LoVo (cell line): Measurements from ENCODE around the gene ABCF2.

Experiments used
- DNase-seq: peaks from one replicate; pipeline ENCODE4 v3.0.0-alpha.2; 2016; ENCODE audit warnings: low spot score

The ABCF2 gene

GRCh38 chr7:151225948-151226510 is 976 bp downstream of the ABCF2 start:
- no peak for DNase-seq

- DNase-seq: no peak
Measured at GRCh38 chr7:151223728-151224127, 3.3 kb downstream of the ABCF2 start.

DNA sequence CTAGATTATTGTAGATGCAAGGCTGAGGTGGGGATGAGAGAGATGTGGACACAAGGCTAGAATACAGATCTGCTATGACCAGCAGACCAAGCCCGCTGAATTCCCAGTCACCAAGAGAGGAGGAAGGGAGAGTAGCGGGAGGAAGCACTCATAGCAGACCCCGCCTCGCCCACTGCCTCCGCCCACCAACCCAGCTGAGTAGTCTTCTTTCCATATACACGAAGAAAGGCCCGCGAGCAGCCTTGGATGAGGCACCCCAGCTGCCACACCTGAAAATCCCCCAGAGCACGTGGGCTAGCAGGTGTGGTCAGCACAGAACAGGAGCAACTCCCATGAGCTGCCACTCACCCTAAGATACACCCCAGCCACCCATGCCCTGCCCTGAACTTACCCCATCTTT is 8.8 kb downstream of the ABCF2 start:
- no peak for DNase-seq

DNA sequence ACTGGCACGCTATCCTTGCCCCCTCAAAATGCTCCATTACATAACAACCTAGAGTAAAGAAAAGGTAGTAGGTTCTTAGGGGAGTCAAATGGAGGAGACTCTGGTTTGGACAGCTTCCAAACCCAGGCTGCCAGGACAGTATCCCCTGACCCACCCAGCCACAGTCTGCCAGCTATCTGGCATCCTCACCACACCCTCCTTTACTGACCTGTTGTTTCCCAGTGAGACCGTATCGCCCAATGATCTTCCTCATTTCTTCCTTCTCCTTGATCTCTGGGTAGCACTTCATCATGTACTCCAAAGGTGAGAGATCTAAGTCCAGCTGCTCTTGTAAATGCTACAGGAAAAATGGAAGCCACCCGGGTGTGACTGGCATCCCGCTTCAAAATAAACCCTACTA is 11.6 kb downstream of the ABCF2 start:
- no peak for DNase-seq

DNA sequence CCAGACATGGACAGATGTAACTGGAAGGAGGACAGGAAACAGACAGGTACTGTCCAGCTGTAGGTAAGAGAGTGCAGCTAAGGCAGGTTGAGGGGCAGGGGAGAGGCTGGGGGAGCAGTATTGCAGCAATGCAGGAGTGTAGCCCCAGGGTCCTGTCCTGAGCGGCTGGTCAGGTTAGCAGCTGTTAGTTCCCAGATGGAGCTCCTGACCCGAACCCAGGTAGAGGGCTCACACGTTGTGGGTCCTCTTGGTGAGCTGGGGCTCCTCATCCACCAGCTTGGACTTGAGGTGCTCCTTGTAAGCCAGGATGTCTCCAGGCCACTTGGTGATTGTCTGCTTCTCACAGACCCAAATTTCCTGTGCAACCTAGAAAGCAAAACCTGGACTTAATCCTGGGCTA is 13.2 kb downstream of the ABCF2 start:
- DNase-seq: no peak

DNA sequence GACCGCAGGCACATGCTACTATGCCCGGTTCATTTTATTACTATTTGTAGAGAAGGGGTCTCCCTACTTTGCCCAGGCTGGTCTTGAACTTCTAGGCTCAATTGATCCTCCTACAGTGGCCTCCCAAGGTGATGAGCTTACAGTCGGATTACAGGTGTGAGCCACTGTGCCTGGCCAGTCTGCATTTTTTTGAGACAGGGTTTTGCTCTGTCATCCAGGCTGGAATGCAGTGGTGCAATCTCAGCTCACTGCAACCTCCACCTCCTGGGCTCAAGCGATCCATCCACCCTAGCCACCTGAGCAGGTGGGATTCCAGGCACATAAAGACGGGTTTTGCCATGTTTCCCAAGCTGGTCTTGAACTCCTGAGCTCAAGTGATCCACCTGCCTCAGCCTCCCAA is 14.4 kb downstream of the ABCF2 start:
- no peak for DNase-seq

GRCh38 chr7:151211155-151211772 is 15.7 kb downstream of the ABCF2 start:
- no peak for DNase-seq

- no peak for DNase-seq
Measured at GRCh38 chr7:151210087-151210854, 16.7 kb downstream of the ABCF2 start, which contains the start of gene H2BK1. TSS of gene H2BK1 (minus strand) at chr7:151210488. CDS start at chr7:151210318, 170 bp downstream.

DNA sequence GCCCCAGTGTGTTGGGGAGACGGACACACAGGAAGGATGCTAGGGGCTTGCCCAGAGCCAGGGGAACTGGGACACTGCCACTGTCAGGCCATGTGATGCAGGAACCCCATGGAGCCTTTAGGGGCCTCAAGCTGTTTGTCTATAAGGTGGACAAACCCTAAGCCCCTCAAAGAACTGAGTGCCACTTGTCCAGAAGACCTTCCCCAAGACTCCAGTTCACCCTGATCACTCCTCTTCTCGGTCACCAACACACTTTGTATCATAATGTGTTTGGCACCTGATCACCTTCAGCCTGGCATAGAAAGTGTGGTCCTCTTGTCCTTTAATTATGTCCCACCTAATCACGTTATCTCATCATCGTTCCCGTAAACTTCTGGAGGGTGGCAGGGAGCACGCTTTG is 17.4 kb downstream of the ABCF2 start:
- no peak for DNase-seq

DNA sequence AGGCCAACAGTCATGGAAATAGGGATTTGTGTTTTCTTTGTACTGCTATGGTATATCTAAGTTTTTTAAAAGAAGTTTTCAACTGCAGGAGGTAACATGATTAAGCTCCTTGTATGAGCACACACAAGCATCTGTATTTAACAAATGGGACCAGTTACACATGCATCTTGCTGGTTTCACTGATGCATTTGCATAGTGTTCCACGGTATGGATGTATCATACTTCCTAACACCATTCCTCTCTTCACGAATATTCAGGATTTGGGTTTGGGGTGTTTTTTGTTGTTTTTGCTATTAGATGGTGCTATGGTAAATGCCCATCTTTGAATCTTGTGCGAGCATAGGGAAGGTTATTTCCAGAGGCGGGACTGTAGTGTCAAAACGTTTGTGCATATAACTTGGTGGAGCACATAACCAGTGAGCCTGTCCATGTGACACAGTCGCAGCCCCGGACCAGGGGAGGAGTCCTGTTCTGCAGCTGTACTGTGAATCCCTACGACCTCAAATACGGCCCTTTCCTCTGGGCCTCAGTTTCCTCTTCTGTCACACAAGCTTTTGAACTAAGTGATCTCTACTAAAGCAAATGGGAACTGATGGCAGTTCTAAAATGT is 18.6 kb downstream of the ABCF2 start:
- DNase-seq: no peak

DNA sequence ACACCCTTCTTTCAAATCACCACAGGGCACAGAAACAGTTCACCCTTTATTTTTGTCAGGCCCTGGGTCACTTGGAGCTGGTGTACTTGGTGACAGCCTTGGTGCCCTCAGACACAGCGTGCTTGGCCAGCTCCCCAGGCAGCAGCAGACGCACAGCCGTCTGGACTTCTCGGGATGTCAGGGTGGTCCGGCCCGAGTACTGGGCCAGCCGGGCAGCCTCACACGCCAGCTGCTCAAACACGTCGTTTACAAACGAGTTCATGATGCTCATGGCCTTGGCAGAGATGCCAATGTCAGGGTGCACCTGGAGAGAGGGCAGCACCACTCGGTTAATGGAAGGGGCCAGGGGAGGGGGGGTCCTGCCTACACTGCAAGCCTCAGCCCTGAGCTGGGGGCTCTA is 19.2 kb downstream of the ABCF2 start:
- DNase-seq: no peak

DNA sequence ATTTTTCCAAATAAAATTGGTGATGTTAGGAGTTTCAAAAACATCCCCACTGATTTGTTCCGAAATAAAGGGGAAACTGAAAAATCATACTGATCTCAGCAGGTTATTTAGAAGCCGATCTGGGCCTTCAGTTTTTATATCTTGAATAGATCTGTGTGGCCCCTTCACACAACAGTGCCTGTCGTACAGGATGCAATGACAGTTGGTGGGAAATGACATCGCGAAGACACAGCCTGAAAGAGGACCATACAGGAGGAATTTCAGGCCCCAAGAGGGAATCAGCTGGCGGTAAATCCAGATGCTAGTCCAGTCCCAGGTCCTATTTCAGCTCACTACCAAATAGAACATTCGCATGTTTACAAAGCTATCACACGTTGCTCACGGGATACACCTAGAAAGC is 19.7 kb downstream of the ABCF2 start:
- DNase-seq: no peak

DNA sequence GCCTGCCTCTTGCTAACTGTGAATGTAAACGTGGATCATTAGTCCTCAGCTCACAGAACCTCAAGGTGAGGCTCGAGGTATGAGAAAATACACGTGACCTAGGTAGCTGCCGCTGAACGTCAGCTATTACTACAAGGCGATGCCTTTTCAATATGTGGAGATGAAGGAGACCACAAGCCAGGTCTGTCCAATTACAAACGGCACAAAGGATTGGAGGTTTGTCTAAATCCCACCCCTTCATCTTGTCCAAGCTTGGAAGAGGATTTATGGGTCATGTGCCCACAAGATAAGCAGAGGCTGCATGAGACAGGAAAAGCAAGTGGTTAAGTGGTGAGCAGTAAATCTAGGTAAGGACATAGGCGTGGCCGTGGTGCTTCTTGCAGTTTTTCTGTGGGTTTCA is 20.1 kb downstream of the ABCF2 start:
- no peak for DNase-seq

GRCh38 chr7:151205730-151206129 is 21.3 kb downstream of the ABCF2 start:
- DNase-seq: no peak

- no peak for DNase-seq
Measured at GRCh38 chr7:151204383-151205032, 22.5 kb downstream of the ABCF2 start.

DNA sequence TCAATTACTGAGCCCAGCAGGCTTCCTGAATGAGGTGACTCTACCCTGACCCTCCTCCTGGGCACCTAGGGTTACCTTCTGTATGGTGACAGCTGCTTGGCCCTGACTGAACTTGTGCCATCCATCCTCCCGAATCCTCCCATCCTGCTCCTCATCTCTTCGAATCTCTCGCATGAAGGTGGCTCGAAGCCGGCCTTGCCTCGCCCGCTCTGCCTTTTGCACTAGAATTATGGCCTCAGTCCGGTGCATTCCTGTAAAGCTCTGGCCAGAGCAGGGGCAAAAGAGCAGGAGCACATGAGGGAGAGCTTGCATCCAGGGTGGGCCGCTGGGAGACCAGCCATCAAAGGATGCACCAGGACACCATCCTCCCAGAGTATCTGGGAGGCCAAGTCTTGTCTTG is 24.2 kb downstream of the ABCF2 start:
- DNase-seq: no peak

- DNase-seq: no peak
Measured at GRCh38 chr7:151201751-151202150, 25.3 kb downstream of the ABCF2 start.

GRCh38 chr7:151201344-151201743 is 25.7 kb downstream of the ABCF2 start:
- no peak for DNase-seq

- no peak for DNase-seq
Measured at GRCh38 chr7:151198945-151199848, 27.8 kb downstream of the ABCF2 start.

- DNase-seq: no peak
Measured at GRCh38 chr7:151197932-151198331, 29.1 kb downstream of the ABCF2 start.
